Neural cell (in vitro differentiated cells): Measurements from ENCODE around the gene SLC9B1.

Experiments
- CTCF ChIP-seq: fragments of 450-650 bp; IDR thresholded peaks from 2 replicates; pipeline ENCODE4 v1.5.1; 2014; ENCODE audit warnings: antibody characterized with exemption, mild to moderate bottlenecking, moderate library complexity; ENCODE audit not compliant: poor library complexity, severe bottlenecking
- EP300 ChIP-seq: fragments of 450-650 bp; conservative IDR thresholded peaks from 2 replicates; pipeline ENCODE4 v1.6.1; 2014; ENCODE audit warnings: antibody characterized with exemption, mild to moderate bottlenecking, moderate library complexity; ENCODE audit not compliant: poor library complexity, severe bottlenecking
- EZH2 ChIP-seq: fragments of 200-600, 300-800 bp; shearing (Covaris generic), sonication (generic); IDR thresholded peaks from 2 replicates; pipeline ENCODE4 v1.6.1; 2014; ENCODE audit warnings: antibody characterized with exemption, low read length, borderline replicate concordance, mild to moderate bottlenecking; ENCODE audit not compliant: insufficient read depth, poor library complexity, severe bottlenecking
- MXI1 ChIP-seq: fragments of 450-650 bp; conservative IDR thresholded peaks from 2 replicates; pipeline ENCODE4 v1.6.1; 2014; ENCODE audit warnings: antibody characterized with exemption, mild to moderate bottlenecking; ENCODE audit not compliant: poor library complexity, severe bottlenecking
- POLR2AphosphoS5 ChIP-seq: IDR thresholded peaks from 2 replicates; pipeline ENCODE4 v1.6.1; 2012
- RAD21 ChIP-seq: fragments of 450-650 bp; conservative IDR thresholded peaks from 2 replicates; pipeline ENCODE4 v1.6.1; 2014; ENCODE audit warnings: antibody characterized with exemption, mild to moderate bottlenecking, moderate library complexity
- SMC3 ChIP-seq: fragments of 450-650 bp; conservative IDR thresholded peaks from 2 replicates; pipeline ENCODE4 v1.6.1; 2014; ENCODE audit warnings: antibody characterized with exemption, mild to moderate bottlenecking, moderate library complexity; ENCODE audit not compliant: poor library complexity
- TF ChIP-seq, protein P1 (sequence below): IDR thresholded peaks from 2 replicates; pipeline ENCODE4 v1.6.1; 2012; ENCODE audit warnings: borderline replicate concordance

- TF ChIP-seq CTCF, result no peak
- TF ChIP-seq EZH2, result no peak
- TF ChIP-seq EP300, result no peak
- TF ChIP-seq, protein P1, sequence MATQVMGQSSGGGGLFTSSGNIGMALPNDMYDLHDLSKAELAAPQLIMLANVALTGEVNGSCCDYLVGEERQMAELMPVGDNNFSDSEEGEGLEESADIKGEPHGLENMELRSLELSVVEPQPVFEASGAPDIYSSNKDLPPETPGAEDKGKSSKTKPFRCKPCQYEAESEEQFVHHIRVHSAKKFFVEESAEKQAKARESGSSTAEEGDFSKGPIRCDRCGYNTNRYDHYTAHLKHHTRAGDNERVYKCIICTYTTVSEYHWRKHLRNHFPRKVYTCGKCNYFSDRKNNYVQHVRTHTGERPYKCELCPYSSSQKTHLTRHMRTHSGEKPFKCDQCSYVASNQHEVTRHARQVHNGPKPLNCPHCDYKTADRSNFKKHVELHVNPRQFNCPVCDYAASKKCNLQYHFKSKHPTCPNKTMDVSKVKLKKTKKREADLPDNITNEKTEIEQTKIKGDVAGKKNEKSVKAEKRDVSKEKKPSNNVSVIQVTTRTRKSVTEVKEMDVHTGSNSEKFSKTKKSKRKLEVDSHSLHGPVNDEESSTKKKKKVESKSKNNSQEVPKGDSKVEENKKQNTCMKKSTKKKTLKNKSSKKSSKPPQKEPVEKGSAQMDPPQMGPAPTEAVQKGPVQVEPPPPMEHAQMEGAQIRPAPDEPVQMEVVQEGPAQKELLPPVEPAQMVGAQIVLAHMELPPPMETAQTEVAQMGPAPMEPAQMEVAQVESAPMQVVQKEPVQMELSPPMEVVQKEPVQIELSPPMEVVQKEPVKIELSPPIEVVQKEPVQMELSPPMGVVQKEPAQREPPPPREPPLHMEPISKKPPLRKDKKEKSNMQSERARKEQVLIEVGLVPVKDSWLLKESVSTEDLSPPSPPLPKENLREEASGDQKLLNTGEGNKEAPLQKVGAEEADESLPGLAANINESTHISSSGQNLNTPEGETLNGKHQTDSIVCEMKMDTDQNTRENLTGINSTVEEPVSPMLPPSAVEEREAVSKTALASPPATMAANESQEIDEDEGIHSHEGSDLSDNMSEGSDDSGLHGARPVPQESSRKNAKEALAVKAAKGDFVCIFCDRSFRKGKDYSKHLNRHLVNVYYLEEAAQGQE, result no peak
- TF ChIP-seq POLR2AphosphoS5, result no peak
- no peak for TF ChIP-seq MXI1
- TF ChIP-seq RAD21, result no peak
- no peak for TF ChIP-seq SMC3
Measured at GRCh38 chr4:103024996-103025395, 5.5 kb upstream of the SLC9B1 start.
